Measurements from ENCODE around the gene AP2A1.

DNA sequence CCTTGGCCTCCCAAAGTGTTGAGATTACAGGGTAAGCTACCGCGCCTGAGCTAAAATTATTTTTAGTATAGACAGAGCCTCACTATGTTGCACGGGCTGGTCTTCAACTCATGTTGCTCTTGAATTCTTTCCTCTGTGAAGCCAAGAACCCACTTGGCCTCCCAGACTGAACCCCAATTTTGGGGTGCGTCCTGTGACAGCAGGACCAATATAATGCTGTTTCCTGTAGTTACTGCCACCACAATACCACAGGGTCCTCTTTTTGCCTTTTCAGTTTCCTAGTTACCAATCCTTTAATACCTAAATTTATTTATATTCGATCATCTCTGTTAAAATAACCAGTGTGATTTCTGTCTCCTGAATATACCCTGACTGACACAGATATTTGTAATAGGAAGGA lies 36.6 kb upstream of the AP2A1 start:
- TF ChIP-seq SIN3A (IDR thresholded peaks at IDR 0.05; ENCODE audit: borderline replicate concordance, insufficient read depth, low read length) (no peak), POLR2AphosphoS5 (IDR thresholded peaks at IDR 0.05; ENCODE audit: low read depth, low read length) (no peak)
- TF ChIP-seq, protein P1, sequence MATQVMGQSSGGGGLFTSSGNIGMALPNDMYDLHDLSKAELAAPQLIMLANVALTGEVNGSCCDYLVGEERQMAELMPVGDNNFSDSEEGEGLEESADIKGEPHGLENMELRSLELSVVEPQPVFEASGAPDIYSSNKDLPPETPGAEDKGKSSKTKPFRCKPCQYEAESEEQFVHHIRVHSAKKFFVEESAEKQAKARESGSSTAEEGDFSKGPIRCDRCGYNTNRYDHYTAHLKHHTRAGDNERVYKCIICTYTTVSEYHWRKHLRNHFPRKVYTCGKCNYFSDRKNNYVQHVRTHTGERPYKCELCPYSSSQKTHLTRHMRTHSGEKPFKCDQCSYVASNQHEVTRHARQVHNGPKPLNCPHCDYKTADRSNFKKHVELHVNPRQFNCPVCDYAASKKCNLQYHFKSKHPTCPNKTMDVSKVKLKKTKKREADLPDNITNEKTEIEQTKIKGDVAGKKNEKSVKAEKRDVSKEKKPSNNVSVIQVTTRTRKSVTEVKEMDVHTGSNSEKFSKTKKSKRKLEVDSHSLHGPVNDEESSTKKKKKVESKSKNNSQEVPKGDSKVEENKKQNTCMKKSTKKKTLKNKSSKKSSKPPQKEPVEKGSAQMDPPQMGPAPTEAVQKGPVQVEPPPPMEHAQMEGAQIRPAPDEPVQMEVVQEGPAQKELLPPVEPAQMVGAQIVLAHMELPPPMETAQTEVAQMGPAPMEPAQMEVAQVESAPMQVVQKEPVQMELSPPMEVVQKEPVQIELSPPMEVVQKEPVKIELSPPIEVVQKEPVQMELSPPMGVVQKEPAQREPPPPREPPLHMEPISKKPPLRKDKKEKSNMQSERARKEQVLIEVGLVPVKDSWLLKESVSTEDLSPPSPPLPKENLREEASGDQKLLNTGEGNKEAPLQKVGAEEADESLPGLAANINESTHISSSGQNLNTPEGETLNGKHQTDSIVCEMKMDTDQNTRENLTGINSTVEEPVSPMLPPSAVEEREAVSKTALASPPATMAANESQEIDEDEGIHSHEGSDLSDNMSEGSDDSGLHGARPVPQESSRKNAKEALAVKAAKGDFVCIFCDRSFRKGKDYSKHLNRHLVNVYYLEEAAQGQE (IDR thresholded peaks at IDR 0.05; ENCODE audit: insufficient read depth in 1 of 2, low read depth in 2 of 2, low read length in 2 of 2): no peak

Measured in PFSK-1 (cell line).